ENCODE measurements around the gene PSME4. TPM values are rescaled to one million over a fixed set of nuclear protein-coding genes. Genes with fewer than 3 reads are reported as not detected.

PSME4 gene
- total and polyA plus RNA-seq, 4 donors = 15.4 to 52.8 (median 28.4) TPM

DNA sequence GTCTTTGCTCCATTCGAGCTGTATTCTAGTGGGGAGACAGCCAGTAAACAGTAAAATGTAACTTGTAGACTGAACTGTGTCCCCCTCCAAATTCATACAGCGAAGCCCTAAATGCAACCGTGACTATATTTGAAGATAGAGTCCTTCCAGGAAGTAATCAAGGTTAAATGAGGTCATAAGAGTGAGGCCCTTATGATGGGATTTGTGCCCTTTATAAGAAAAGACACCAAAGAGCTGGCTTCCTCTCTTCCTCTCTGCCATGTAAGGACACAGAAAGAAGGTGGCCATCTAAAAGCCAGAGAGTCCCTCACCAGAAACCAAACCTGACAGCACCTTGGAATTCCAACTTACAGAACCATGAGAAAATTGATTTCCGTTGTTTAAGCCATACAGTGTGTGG lies 142.5 kb downstream of the PSME4 start:
- Histone ChIP-seq H3K4me3 (ENCODE audit: low read depth in 1 of 3, low read length in 3 of 3) (no peak overlapping the region), H3K9ac (ENCODE audit: low read depth in 1 of 2, low read length in 2 of 2) (no peak overlapping the region), H3K27me3 (ENCODE audit: control insufficient read depth in 4 of 4, insufficient read depth in 4 of 4, low read length in 3 of 4) (no peaks in the 10 kb centered on the region), H3K27ac (ENCODE audit: low read depth in 1 of 2, low read length in 2 of 2) (peak overlapping the region; percentile 57 to 82), H3K9me3 (ENCODE audit: control insufficient read depth in 4 of 4, low read length in 3 of 4) (no peaks in the 10 kb centered on the region), H3K36me3 (ENCODE audit: control insufficient read depth in 4 of 4, insufficient read depth in 3 of 4, low read depth in 1 of 4, low read length in 3 of 4) (no peaks in the 10 kb centered on the region), H3K4me1 (ENCODE audit: control insufficient read depth in 4 of 4, insufficient read depth in 4 of 4, low read length in 3 of 4) (peaks cover 4 to 41% (median 33%) of the 10 kb centered on the region in 4 donors)
- WGBS = 89% methylated on average over 4 of the region's 4 CpGs
- DNase-seq (ENCODE audit: low spot score) = no peak
- TF ChIP-seq FOXA1 (IDR thresholded peaks at IDR 0.05) (no peak), YY1 (IDR thresholded peaks at IDR 0.05) (no peak), HNF4A (conservative IDR thresholded peaks at IDR 0.05) (no peak), RAD21 (IDR thresholded peaks at IDR 0.05) (no peak), TAF1 (conservative IDR thresholded peaks at IDR 0.05) (no peak), FOXA2 (IDR thresholded peaks at IDR 0.05) (no peak), HNF4G (IDR thresholded peaks at IDR 0.05) (no peak), JUND (IDR thresholded peaks at IDR 0.05) (no peak)
- TF ChIP-seq, protein P1, sequence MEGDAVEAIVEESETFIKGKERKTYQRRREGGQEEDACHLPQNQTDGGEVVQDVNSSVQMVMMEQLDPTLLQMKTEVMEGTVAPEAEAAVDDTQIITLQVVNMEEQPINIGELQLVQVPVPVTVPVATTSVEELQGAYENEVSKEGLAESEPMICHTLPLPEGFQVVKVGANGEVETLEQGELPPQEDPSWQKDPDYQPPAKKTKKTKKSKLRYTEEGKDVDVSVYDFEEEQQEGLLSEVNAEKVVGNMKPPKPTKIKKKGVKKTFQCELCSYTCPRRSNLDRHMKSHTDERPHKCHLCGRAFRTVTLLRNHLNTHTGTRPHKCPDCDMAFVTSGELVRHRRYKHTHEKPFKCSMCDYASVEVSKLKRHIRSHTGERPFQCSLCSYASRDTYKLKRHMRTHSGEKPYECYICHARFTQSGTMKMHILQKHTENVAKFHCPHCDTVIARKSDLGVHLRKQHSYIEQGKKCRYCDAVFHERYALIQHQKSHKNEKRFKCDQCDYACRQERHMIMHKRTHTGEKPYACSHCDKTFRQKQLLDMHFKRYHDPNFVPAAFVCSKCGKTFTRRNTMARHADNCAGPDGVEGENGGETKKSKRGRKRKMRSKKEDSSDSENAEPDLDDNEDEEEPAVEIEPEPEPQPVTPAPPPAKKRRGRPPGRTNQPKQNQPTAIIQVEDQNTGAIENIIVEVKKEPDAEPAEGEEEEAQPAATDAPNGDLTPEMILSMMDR (IDR thresholded peaks at IDR 0.05; ENCODE audit: low read depth, low read length, missing input control) = no peak
- TF ChIP-seq, protein P2, sequence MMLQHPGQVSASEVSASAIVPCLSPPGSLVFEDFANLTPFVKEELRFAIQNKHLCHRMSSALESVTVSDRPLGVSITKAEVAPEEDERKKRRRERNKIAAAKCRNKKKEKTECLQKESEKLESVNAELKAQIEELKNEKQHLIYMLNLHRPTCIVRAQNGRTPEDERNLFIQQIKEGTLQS (IDR thresholded peaks at IDR 0.05) = no peak
- TF ChIP-seq, protein P3, sequence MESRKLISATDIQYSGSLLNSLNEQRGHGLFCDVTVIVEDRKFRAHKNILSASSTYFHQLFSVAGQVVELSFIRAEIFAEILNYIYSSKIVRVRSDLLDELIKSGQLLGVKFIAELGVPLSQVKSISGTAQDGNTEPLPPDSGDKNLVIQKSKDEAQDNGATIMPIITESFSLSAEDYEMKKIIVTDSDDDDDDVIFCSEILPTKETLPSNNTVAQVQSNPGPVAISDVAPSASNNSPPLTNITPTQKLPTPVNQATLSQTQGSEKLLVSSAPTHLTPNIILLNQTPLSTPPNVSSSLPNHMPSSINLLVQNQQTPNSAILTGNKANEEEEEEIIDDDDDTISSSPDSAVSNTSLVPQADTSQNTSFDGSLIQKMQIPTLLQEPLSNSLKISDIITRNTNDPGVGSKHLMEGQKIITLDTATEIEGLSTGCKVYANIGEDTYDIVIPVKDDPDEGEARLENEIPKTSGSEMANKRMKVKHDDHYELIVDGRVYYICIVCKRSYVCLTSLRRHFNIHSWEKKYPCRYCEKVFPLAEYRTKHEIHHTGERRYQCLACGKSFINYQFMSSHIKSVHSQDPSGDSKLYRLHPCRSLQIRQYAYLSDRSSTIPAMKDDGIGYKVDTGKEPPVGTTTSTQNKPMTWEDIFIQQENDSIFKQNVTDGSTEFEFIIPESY (IDR thresholded peaks at IDR 0.05) = no peak
- TF ChIP-seq, protein P4, sequence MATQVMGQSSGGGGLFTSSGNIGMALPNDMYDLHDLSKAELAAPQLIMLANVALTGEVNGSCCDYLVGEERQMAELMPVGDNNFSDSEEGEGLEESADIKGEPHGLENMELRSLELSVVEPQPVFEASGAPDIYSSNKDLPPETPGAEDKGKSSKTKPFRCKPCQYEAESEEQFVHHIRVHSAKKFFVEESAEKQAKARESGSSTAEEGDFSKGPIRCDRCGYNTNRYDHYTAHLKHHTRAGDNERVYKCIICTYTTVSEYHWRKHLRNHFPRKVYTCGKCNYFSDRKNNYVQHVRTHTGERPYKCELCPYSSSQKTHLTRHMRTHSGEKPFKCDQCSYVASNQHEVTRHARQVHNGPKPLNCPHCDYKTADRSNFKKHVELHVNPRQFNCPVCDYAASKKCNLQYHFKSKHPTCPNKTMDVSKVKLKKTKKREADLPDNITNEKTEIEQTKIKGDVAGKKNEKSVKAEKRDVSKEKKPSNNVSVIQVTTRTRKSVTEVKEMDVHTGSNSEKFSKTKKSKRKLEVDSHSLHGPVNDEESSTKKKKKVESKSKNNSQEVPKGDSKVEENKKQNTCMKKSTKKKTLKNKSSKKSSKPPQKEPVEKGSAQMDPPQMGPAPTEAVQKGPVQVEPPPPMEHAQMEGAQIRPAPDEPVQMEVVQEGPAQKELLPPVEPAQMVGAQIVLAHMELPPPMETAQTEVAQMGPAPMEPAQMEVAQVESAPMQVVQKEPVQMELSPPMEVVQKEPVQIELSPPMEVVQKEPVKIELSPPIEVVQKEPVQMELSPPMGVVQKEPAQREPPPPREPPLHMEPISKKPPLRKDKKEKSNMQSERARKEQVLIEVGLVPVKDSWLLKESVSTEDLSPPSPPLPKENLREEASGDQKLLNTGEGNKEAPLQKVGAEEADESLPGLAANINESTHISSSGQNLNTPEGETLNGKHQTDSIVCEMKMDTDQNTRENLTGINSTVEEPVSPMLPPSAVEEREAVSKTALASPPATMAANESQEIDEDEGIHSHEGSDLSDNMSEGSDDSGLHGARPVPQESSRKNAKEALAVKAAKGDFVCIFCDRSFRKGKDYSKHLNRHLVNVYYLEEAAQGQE (IDR thresholded peaks at IDR 0.05) = no peak

DNA sequence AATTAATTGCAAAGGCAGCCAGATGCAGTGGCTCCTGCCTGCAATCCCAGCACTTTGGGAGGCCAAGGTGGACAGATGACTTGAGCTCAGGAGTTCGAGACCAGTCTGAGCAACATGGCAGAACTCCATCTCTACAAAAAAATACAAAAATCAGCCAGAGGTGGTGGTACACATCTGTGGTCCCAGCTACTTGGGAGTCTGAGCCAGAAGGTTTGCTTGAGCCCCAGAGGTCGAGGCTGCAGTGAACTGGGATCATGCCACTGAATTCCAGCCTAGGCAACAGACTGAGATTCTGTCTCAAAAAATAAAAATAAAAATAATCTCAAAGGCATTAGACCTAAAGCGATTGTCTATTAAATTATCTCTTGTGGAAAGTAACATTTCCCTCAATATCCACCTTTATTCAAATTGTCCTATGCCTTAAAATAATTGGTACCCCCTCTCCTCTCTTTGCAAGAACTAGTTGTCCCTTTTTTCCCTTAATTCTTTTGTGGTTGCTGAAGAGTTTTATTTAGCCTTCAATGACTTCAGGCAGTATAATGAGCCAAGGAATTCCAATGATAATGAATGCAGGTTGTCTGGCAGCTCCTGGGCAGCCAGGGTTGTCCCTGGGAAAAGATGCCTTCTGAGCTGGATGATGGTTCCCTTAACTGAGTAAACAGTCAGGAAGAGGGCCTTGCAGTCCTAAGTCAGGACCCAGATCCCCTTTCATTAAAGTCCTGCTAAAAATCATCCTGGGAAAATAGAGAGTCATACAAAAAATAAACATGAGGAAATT lies 143.2 kb downstream of the PSME4 start:
- Histone ChIP-seq H3K9ac (ENCODE audit: low read depth in 1 of 2, low read length in 2 of 2) (no peak overlapping the region), H3K27ac (ENCODE audit: low read depth in 1 of 2, low read length in 2 of 2) (peak overlapping the region; percentile 82 to 86), H3K27me3 (ENCODE audit: control insufficient read depth in 4 of 4, insufficient read depth in 4 of 4, low read length in 3 of 4) (no peaks in the 10 kb centered on the region), H3K36me3 (ENCODE audit: control insufficient read depth in 4 of 4, insufficient read depth in 3 of 4, low read depth in 1 of 4, low read length in 3 of 4) (no peaks in the 10 kb centered on the region), H3K4me1 (ENCODE audit: control insufficient read depth in 4 of 4, insufficient read depth in 4 of 4, low read length in 3 of 4) (peaks cover 4 to 41% (median 33%) of the 10 kb centered on the region in 4 donors), H3K4me3 (ENCODE audit: low read depth in 1 of 3, low read length in 3 of 3) (peak overlapping the region in 1 of 3 donors; percentile 13), H3K9me3 (ENCODE audit: control insufficient read depth in 4 of 4, low read length in 3 of 4) (no peaks in the 10 kb centered on the region)
- WGBS = 64% methylated on average over 3 of the region's 3 CpGs
- DNase-seq (ENCODE audit: low spot score) = no peak
- TF ChIP-seq YY1 (IDR thresholded peaks at IDR 0.05) (no peak), RAD21 (IDR thresholded peaks at IDR 0.05) (no peak), RXRA (IDR thresholded peaks at IDR 0.05) (no peak), GABPA (IDR thresholded peaks at IDR 0.05 in 1 of 2, conservative IDR thresholded peaks at IDR 0.05 in 1 of 2) (no peak), SP1 (IDR thresholded peaks at IDR 0.05) (no peak), FOXA2 (IDR thresholded peaks at IDR 0.05) (no peak), EGR1 (IDR thresholded peaks at IDR 0.05; ENCODE audit: low read depth in 2 of 2) (no peak)
- TF ChIP-seq, protein P4 (IDR thresholded peaks at IDR 0.05) = no peak
- TF ChIP-seq, protein P3 (IDR thresholded peaks at IDR 0.05) = no peak

Measured in liver (tissue), 9 donors.